ENCODE measurements around the gene E2F2. TPM values are rescaled to one million over a fixed set of nuclear protein-coding genes. Genes with fewer than 3 reads are reported as not detected.

The E2F2 gene
- total and polyA plus RNA-seq, 2 of the 13 experiments (the other 11 are each of a cell fraction or from before 2014, with no cell fraction given) = 0.65 to 6.6 TPM

GRCh38 chr1:23553231-23554126 lies 22.4 kb upstream of the E2F2 start (continued):
- TF ChIP-seq ADNP (CRISPR knock-in tag; IDR thresholded peaks at IDR 0.05) = 0 out of 2 replicates have a peak, but pooled peaks have one; percentile 40
- TF ChIP-seq HDAC1 (CRISPR knock-in tag; IDR thresholded peaks at IDR 0.05) = no peak
- no peak for TF ChIP-seq MLX (CRISPR knock-in tag; IDR thresholded peaks at IDR 0.05)
- TF ChIP-seq ZNF510 (CRISPR knock-in tag; IDR thresholded peaks at IDR 0.05; ENCODE audit: low read depth) = no peak
- no peak for TF ChIP-seq CHCHD3 (CRISPR knock-in tag; IDR thresholded peaks at IDR 0.05)
- no peak for TF ChIP-seq HIC2 (CRISPR knock-in tag; IDR thresholded peaks at IDR 0.05; ENCODE audit: low read depth)
- peak; percentile 11; the same call in 1 of the 2 replicates for TF ChIP-seq ZZZ3 (CRISPR knock-in tag; IDR thresholded peaks at IDR 0.05; ENCODE audit: borderline replicate concordance)
- no peak for TF ChIP-seq MTA1 (CRISPR knock-in tag; IDR thresholded peaks at IDR 0.05; ENCODE audit: borderline replicate concordance)
- no peak for TF ChIP-seq NR2C2 (CRISPR knock-in tag; IDR thresholded peaks at IDR 0.05; ENCODE audit: borderline replicate concordance)
- no peak for TF ChIP-seq ZNF546 (CRISPR knock-in tag; conservative IDR thresholded peaks at IDR 0.05)
- no peak for TF ChIP-seq LBX2 (CRISPR knock-in tag; IDR thresholded peaks at IDR 0.05; ENCODE audit: borderline replicate concordance)
- TF ChIP-seq ZIK1 (CRISPR knock-in tag; IDR thresholded peaks at IDR 0.05; ENCODE audit: borderline replicate concordance, low read depth) = no peak
- no peak for TF ChIP-seq MIER3 (CRISPR knock-in tag; IDR thresholded peaks at IDR 0.05; ENCODE audit: borderline replicate concordance)
- no peak for TF ChIP-seq TOPORS (CRISPR knock-in tag; IDR thresholded peaks at IDR 0.05)
- no peak for TF ChIP-seq PAWR (CRISPR knock-in tag; IDR thresholded peaks at IDR 0.05; ENCODE audit: borderline replicate concordance)
- no peak for TF ChIP-seq ELF4 (CRISPR knock-in tag; IDR thresholded peaks at IDR 0.05; ENCODE audit: borderline replicate concordance)
- TF ChIP-seq ZNF101 (CRISPR knock-in tag; IDR thresholded peaks at IDR 0.05; ENCODE audit: borderline replicate concordance, low read depth) = no peak
- no peak for TF ChIP-seq CCDC6 (CRISPR knock-in tag; IDR thresholded peaks at IDR 0.05)
- TF ChIP-seq ZNF282 (IDR thresholded peaks at IDR 0.05; ENCODE audit: partially characterized antibody) = no peak
- no peak for TF ChIP-seq ZBTB8A (CRISPR knock-in tag; IDR thresholded peaks at IDR 0.05; ENCODE audit: borderline replicate concordance, low read depth)
- no peak for TF ChIP-seq REXO4 (CRISPR knock-in tag; IDR thresholded peaks at IDR 0.05; ENCODE audit: borderline replicate concordance)
- no peak for TF ChIP-seq ZNF878 (CRISPR knock-in tag; IDR thresholded peaks at IDR 0.05)
- TF ChIP-seq ZNF784 (CRISPR knock-in tag; IDR thresholded peaks at IDR 0.05; ENCODE audit: borderline replicate concordance) = no peak
- TF ChIP-seq ZNF720 (CRISPR knock-in tag; IDR thresholded peaks at IDR 0.05) = no peak
- 0 out of 2 replicates have a peak, but pooled peaks have one; percentile 5 for TF ChIP-seq GTF3A (CRISPR knock-in tag; conservative IDR thresholded peaks at IDR 0.05)
- no peak for TF ChIP-seq HCFC1 (IDR thresholded peaks at IDR 0.05; ENCODE audit: low read depth, low read length)

Measured in HepG2 (cell line).